ENCODE results near the gene MGAT5B.

MGAT5B gene

GRCh38 chr17:76982408-76983074, 114.3 kb downstream of the MGAT5B start:
- no peak for DNase-seq

GRCh38 chr17:76983075-76983775, 115.0 kb downstream of the MGAT5B start:
- DNase-seq = no peak

- no peak for DNase-seq
These were observed 118.2 kb downstream of the MGAT5B start for GRCh38 chr17:76986365-76986764.

DNA sequence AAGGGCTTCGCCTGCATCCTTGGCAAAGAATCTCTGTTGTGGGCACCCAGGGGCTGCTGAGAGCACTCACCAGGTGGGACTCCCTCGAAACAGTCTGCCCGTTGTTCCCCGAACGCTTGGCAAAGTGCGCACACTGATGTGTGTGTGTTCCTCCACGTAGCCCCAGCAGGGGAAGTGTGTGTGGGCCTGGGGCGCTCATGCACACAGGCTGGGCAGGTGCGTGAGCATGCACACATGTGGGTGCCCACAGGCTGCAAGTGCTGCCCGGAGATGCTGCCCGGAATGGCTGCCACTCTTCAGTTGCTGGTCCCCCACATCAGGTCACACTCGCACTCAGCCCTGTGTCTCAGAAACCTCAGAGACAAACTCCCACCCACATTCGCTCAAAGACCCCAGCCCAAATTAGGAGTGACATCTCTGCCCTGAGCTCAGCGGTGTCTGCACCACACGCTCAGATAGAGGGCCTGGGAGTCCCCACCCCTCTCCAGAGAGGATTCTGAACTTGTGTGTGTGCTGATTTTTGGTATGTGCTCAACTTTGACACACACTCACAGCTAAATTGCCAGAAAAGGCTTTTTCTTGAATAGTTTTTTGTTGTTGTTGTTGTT, 119.4 kb downstream of the MGAT5B start:
- DNase-seq = no peak

GRCh38 chr17:76988796-76989195, 120.6 kb downstream of the MGAT5B start:
- no peak for DNase-seq

- DNase-seq = no peak
These were observed 121.3 kb downstream of the MGAT5B start for GRCh38 chr17:76989519-76989918.

DNA sequence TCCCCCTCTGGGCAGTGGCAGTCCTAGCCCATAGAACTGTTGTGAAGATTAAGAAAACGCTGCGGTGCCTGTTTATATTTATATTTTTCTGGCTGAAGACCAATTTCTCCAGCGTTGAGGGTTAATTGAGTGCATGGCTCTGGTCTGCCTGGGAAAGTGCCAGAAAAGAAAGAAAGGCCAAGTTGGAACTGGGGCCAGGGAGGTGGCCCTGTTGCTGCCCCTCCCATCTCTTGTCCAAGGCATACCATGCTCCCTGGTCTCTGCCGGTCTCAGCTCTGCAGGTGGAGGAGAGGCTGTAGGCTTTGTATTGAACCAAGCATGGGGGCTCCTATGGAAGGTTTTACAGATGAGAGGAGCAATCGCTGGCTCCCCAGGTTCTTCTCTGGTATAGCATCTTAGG, 124.7 kb downstream of the MGAT5B start:
- no peak for DNase-seq

DNA sequence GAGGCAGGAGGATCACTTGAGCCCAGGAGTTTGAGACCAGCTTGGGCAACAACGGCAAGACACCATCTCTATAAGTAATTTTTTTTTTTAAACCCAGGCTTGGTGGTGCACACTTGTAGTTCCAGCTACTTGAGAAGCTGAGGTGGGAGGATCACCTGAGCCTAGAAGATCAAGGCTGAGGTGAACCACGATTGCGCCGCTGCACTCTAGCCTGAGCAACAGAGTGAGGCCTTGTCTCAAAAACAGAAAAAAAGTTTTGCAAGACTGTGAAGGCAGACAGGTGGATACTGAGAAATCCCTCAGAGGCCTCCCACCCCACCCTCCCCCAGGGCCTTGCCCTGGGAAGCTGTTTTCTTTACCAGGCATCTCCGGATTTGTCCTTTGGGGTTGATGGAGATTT, 125.4 kb downstream of the MGAT5B start:
- DNase-seq = no peak

DNA sequence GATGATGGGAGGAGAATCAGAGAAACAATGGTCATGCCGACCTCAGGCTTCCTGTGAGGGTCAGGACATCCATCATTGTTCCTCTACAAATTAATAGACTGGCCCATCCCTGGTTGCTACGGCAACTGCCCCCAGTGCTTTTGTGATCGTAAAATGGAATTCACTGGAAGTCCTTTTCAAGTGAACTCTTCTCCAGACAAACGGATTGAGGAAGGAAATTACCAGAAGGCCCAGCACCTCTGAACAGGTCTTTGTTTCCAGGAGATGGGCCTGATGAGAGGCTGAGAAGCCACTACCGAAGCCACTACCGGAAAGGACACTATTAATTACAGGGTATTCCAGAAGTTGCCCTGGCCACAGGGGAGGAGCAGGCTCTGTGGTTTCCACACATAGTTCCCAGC, 126.0 kb downstream of the MGAT5B start:
- no peak for DNase-seq

- no peak for DNase-seq
These were observed 127.3 kb downstream of the MGAT5B start for GRCh38 chr17:76995387-76996105.

DNA sequence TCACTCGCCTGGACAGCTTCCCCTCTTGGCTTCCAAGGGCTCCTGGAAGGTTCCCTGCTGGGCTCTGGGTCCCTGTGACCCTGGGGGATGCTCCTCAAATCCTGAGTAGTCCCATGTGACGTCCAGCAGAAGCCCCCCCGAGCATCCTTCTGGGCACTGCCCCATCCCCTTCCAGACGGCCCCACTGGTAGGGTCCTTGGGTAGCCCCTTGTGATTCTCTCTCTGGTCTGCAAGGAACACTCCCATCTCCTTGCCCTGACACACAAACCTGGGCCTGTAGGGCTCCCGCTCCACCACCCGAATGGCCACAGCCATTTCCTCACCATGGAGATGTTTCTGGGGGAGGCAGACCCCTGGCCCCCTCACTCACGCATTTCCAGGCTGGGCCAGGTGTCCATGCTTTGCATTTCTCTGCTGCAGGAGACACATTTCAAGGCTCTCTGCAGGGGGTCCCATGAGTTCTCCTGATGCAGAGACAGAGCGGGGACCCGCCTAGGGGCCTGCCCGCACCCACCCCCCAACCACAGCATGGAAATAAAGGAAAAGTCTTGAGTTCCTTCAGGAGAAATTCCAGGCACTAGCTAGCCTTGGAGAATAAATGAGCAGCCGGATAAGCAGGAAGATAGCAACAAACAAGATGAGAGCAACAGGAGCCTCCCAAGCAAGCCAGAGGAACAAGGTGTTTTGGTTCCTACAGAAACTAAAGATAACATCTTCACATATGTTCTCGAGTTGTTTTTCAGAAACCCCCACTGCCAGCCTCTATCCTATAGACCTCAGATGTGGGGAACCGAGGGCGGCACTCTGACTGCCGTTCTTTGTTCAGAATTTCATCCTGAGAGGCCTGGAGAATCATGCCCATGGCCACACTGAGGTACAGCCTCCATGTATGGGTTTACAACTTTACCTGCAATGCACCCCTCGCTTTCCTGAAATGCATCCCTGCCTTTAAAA, 128.8 kb downstream of the MGAT5B start:
- no peak for DNase-seq

GRCh38 chr17:76997981-76998531, 129.9 kb downstream of the MGAT5B start:
- DNase-seq = no peak

- DNase-seq = no peak
These were observed 130.6 kb downstream of the MGAT5B start for GRCh38 chr17:76998839-76999238.

All from C1 segment of cervical spinal cord (tissue), 14 donors.